Transverse colon (tissue), 3 donors: ENCODE data around the gene BCKDHA.

Experiments used
- CTCF ChIP-seq, 5 experiments: fragments of 200-600 bp in 3 of 5; fragments of 450-650 bp in 2 of 5; sonication (generic) in 3 of 5; IDR thresholded peaks; 1 replicate in 2 of 5; 2 replicates in 3 of 5; pipeline ENCODE4 v1.5.1; 2016 to 2017; ENCODE audit warnings: antibody characterized with exemption in 5 of 5, inconsistent platforms in 3 of 5, mild to moderate bottlenecking in 2 of 5, moderate library complexity in 1 of 5
- POLR2A ChIP-seq: fragments of 450-650 bp; IDR thresholded peaks from one replicate; pipeline ENCODE4 v1.6.1; 2016; ENCODE audit warnings: antibody characterized with exemption, mild to moderate bottlenecking, moderate library complexity

DNA sequence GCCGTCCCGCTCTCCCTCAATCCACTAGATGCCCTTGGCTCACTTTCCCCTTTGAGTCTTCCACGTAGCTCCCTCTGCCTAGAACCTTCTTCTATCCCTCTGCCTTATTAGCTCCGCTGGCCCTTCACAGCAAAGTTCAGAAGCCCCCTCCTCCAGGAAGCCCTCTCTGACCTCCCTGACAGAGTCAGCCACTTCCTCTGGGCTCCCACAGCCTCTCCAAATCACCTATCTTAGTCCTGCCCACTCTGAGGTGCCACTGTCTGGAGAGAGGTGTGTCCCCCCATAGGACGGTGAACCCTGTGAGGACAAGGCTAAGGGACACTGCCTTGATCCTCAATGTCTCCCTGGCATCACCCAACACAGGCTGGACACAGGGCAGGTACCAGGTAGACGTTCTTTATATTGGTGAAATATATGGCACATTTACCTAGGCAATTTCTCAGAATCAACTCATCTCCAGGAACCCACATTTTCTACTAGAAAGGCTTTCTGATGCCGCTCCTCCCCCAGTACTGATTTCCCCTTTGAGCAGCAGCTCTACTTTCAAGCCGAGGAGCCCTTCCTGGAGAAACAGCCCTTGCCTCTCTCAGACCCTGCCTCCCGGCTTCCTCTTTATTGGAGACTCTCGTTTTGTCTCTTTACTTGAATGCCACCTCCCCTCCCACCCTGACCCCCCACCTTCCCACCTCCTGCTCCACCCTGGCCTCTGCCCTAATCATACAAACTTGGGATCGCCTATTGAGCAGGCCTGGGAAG is 40.5 kb upstream of the BCKDHA start:
- TF ChIP-seq CTCF (IDR thresholded peaks at IDR 0.05): no peak
- TF ChIP-seq POLR2A: no peak
